Activated T-helper 17 cell treated with anti-CD3 and anti-CD28 coated beads, Interleukin-2, amount 50 U/mL, for 72 hours (primary cell): ENCODE results near the gene PCDH15. TPM values are rescaled to one million over a fixed set of nuclear protein-coding genes. Genes with fewer than 3 reads are reported as not detected.

Experiments used
- ATAC-seq: fragments of 150-1000 bp; cut with Tn5 transposase; replicated peaks from 2 replicates; pipeline ENCODE4 v1.10.0; 2021; ENCODE audit warnings: mild to moderate bottlenecking, moderate library complexity
- H3K27ac Mint-ChIP-seq: one replicate; pipeline ENCODE4 v1.8.0; 2022; ENCODE audit warnings: mixed read lengths
- H3K27me3 Mint-ChIP-seq: one replicate; pipeline ENCODE4 v1.8.0; 2022; ENCODE audit warnings: mixed read lengths
- H3K36me3 Mint-ChIP-seq: one replicate; pipeline ENCODE4 v1.8.0; 2022; ENCODE audit warnings: low read depth, mild to moderate bottlenecking, mixed read lengths
- H3K4me1 Mint-ChIP-seq: one replicate; pipeline ENCODE4 v1.8.0; 2022; ENCODE audit warnings: mixed read lengths
- H3K4me3 Mint-ChIP-seq: one replicate; pipeline ENCODE4 v1.8.0; 2022; ENCODE audit warnings: mild to moderate bottlenecking, mixed read lengths
- H3K9me3 Mint-ChIP-seq: one replicate; pipeline ENCODE4 v1.8.0; 2022; ENCODE audit warnings: mixed read lengths
- total RNA-seq, 2 donors: library from RNA; stranded (reverse); gene quantifications; one replicate each; pipeline ENCODE4 v1.2.3, GENCODE V29; 2022

Gene PCDH15
- total RNA-seq, 2 donors from 2014 or later, result not detected

DNA sequence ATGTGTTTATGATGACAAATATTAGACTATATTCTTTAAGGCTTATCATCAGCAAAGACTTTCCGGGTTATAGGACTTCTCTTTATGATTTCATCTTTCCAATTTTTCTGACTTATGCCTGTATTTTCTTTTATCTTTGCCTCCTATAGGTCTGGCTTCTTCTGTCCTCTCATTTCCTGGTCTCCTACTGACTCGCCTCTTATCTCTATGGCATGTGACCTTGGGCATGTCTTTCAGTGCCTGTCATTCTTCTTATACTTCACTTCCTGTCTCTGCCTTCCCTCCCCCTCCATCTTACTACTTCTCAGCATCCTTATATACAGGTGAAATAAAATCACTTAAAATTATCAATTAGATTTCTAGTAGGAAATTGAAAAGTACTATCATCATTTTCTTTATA, 42.2 kb downstream of the PCDH15 start:
- no peak for ATAC-seq
- no peak overlapping the region for H3K27ac Mint-ChIP-seq
- no peaks in the 10 kb centered on the region for H3K27me3 Mint-ChIP-seq
- H3K9me3 Mint-ChIP-seq, result peaks cover 4% of the 10 kb centered on the region
- H3K36me3 Mint-ChIP-seq, result no peaks in the 10 kb centered on the region
- H3K4me1 Mint-ChIP-seq, result no peaks in the 10 kb centered on the region
- H3K4me3 Mint-ChIP-seq, result no peak overlapping the region

DNA sequence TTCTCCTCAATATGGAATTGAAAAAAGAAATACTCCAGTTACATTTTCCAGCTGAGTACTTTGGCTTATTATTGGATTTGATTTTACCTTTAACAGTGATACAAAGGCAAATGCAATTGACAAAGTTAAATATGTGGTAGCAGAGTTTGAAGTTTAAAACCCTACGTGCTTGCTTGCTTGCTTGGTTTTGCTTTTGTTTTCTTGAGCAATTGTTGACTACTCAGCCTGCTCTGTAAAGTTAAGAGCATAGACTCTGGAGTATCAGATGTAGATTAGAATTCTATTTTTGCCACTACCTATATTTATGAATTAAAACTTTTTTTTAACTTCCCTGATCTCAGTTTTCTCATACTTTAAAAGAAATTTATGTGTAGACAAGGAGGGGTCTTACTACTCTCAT, 51.4 kb downstream of the PCDH15 start:
- no peak for ATAC-seq
- Mint-ChIP-seq H3K27me3 (no peaks in the 10 kb centered on the region), H3K36me3 (no peaks in the 10 kb centered on the region), H3K27ac (no peak overlapping the region), H3K4me1 (no peaks in the 10 kb centered on the region), H3K4me3 (no peak overlapping the region), H3K9me3 (peaks cover 8% of the 10 kb centered on the region)

DNA sequence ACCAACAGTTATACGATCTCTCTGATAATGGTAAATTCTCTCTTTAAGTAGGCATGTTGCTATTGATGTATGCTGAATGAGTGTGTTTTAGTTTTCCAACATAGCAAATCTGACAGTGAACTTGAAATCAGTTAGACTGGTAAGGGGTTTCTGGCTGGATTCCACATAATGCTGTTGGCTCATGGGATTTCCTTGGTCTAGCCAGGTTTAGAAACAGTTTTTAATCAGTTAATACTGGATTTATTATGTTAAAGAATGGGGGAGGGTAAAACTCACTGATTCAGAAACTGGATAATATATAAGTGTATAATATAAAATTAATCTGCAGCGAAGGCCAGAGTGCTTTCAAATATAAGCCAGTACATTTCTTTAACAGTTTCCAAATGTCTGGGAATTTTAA, 55.6 kb downstream of the PCDH15 start:
- no peak for ATAC-seq
- H3K36me3 Mint-ChIP-seq, result no peaks in the 10 kb centered on the region
- H3K27ac Mint-ChIP-seq, result no peak overlapping the region
- H3K4me3 Mint-ChIP-seq, result no peak overlapping the region
- H3K4me1 Mint-ChIP-seq, result no peaks in the 10 kb centered on the region
- H3K27me3 Mint-ChIP-seq, result no peaks in the 10 kb centered on the region
- H3K9me3 Mint-ChIP-seq, result no peaks in the 10 kb centered on the region

DNA sequence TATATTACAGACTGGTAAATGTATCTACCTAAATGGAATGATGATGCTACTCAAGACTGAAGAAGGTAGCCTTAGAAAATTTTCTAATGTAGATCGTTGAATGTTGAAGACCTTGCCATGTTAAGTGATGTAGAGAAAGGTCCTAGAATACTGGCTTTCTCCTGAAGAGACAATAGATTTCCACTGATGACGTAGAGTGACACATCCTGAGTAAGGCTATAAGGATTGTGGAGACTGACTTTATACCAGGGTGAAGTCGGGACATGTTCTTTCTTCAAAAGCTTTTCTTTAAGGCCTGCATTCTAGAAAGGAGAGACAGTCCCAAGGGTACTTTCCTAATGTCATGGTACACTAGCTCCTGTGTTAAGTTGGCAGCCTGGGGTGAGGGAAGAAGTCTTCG, 58.6 kb downstream of the PCDH15 start:
- H3K27me3 Mint-ChIP-seq, result no peaks in the 10 kb centered on the region
- no peak overlapping the region for H3K4me3 Mint-ChIP-seq
- H3K4me1 Mint-ChIP-seq, result no peaks in the 10 kb centered on the region
- H3K9me3 Mint-ChIP-seq, result peaks cover 16% of the 10 kb centered on the region
- no peak for ATAC-seq
- H3K36me3 Mint-ChIP-seq, result no peaks in the 10 kb centered on the region
- H3K27ac Mint-ChIP-seq, result no peak overlapping the region

DNA sequence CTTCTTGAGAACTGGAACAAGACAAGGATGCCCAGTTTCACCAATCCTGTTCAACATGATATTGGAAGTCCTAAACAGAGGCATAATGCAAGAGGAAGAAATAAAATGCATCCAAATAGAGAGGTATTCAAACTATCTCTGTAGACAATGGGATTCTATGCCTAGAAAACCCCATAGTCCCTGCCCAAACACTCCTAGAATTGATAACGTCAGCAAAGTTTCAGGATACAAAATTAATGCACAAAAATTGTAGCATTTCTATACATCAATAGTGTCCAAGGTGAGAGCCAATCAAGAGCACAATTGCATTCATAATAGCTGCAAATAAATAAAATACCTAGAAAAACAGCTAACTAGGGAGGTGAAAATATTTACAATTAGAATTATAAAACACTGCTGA, 72.5 kb downstream of the PCDH15 start:
- H3K27ac Mint-ChIP-seq, result no peak overlapping the region
- no peaks in the 10 kb centered on the region for H3K36me3 Mint-ChIP-seq
- no peaks in the 10 kb centered on the region for H3K4me1 Mint-ChIP-seq
- no peak for ATAC-seq
- H3K27me3 Mint-ChIP-seq, result no peaks in the 10 kb centered on the region
- peaks cover 4% of the 10 kb centered on the region for H3K9me3 Mint-ChIP-seq
- H3K4me3 Mint-ChIP-seq, result no peak overlapping the region

DNA sequence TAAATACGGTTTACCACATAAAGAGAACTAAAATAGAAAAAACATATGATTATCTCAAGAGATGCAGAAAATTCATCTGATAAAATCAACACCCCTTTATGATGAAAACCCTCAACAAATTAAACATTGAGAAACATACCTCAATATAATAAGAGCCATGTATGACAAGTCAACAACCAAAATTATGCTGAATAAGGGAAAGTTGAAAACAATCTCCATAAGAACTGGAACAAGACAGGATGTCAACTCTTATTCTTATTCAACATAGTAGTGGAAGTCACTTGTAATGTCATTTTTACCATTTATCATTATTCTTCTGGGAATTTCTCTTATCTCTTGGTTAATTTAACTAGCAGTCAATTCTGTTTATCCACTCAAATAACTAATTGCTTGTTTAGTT, 79.0 kb downstream of the PCDH15 start:
- Mint-ChIP-seq H3K4me1 (no peaks in the 10 kb centered on the region), H3K36me3 (no peaks in the 10 kb centered on the region), H3K4me3 (no peak overlapping the region), H3K9me3 (peaks cover 15% of the 10 kb centered on the region), H3K27ac (no peak overlapping the region), H3K27me3 (no peaks in the 10 kb centered on the region)
- no peak for ATAC-seq

DNA sequence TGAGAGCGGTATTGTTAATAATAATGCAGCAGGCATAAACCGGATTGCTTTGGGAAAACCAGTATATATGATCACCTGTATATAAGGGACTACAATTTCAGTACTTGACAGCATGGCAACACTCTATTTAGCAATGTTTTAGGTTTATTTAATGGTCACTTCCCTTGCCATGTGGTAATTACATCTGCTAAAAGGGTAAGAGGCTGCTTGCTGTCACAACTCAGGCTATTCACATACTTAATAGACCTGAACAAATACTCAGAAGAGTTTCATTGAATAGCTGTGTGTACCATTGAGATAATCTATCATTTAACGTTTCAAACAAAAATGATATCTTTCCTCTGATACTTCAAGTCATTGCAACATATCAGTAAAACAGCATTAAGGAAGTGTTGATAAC, 90.1 kb downstream of the PCDH15 start:
- Mint-ChIP-seq H3K9me3 (peaks cover 10% of the 10 kb centered on the region), H3K27ac (no peak overlapping the region), H3K27me3 (no peaks in the 10 kb centered on the region), H3K4me1 (no peaks in the 10 kb centered on the region), H3K36me3 (no peaks in the 10 kb centered on the region), H3K4me3 (no peak overlapping the region)
- ATAC-seq, result no peak

DNA sequence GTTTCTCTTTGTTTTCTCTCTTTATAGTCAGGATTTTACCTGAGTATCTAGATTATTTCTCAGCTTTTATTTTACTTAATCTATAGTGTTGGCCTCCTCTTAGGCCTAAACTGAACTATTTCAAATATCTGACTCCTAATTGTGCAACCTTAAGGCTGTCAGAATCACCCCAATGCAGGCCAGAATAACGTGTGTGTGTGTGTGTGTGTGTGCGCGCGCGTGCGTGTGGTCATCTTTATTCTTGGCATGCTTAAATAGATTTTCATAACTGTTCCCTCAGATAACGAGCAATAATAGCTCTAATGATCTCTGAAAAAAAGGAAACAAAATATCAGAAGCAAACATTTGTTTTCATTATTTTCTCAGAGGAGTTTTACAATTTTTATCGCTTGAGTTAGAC, 92.4 kb downstream of the PCDH15 start:
- Mint-ChIP-seq H3K27me3 (no peaks in the 10 kb centered on the region), H3K27ac (no peak overlapping the region), H3K4me1 (no peaks in the 10 kb centered on the region), H3K4me3 (no peak overlapping the region), H3K9me3 (peaks cover 10% of the 10 kb centered on the region), H3K36me3 (no peaks in the 10 kb centered on the region)
- ATAC-seq, result no peak

DNA sequence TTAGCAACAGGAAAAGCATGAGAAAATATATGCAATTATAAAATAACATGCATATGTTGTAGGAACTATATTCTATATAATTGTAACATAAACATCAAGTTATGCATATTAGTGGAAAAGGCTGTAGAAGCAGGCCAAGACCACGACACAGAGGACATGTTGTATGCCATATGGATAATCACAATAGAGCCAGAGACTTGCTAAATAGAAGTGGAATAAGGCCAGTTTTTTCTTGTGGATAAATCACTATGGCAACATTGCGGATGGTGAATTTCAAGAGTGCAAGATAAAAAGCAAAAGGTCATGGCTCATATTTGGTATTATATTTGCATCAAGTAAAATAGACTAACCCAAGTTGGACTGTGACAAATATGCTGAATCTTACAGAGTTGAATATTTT, 93.0 kb downstream of the PCDH15 start:
- Mint-ChIP-seq H3K4me3 (no peak overlapping the region), H3K27ac (no peak overlapping the region), H3K4me1 (no peaks in the 10 kb centered on the region), H3K36me3 (no peaks in the 10 kb centered on the region), H3K27me3 (no peaks in the 10 kb centered on the region), H3K9me3 (peaks cover 15% of the 10 kb centered on the region)
- no peak for ATAC-seq

DNA sequence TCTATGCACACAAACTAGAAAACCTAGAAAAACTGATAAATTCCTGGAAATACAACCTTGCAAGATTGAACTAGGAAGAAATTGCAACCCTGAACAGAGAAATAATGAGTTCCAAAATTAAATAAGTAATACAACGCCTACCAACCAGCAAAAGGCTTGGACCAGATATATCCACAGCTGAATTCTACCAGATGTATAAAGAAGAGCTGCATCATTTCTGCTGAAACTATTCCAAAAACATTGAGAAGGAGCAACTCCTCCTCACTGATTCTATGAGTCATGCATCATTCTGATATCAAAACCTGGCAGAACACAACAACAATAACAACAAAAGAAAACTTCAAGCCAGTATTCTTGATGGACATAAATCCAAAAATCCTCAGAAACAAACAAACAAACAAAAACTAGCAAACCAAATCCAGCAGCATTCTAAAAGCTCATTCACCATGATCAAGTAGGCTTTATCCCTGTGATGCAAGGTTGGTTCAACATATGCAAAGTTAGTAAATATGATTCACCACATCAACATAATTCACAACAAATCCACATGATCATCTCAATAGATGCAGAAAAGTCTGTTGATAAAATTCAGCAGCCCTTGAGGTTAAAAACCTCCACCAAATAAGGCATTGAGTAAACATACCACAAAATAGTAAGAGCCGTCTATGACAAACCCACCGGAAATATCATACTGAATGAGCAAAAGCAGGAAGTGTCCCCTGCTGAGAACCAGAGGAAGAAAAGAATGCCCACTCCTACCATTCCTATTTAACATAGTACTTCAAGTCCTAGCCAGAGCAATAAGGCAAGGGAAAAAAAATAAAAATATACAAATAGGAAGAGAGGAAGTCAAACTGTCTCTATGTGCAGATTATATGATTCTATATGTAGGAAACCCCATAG, 98.2 kb downstream of the PCDH15 start:
- H3K27ac Mint-ChIP-seq, result no peak overlapping the region
- no peaks in the 10 kb centered on the region for H3K36me3 Mint-ChIP-seq
- no peaks in the 10 kb centered on the region for H3K4me1 Mint-ChIP-seq
- H3K4me3 Mint-ChIP-seq, result no peak overlapping the region
- no peak for ATAC-seq
- peaks cover 41% of the 10 kb centered on the region for H3K9me3 Mint-ChIP-seq
- H3K27me3 Mint-ChIP-seq, result no peaks in the 10 kb centered on the region

DNA sequence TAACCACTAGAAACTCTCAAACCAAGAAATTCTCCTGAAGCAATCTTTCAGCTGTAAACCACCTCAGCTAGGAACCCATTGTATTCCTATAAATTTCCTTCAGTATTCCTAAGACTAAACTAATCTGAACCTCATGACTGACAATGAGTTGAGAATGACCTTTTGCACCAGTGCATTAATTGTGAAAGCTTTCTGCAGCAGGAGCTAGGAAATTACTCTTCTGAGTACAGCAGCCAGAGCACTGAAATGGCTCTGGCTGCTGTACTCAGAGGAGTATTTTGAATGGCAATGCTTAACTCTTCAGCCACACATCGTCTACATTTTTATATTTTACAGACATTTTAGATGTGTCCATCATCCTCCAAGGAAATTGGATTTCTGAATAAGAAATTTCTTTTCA, 109.7 kb downstream of the PCDH15 start:
- Mint-ChIP-seq H3K27ac (no peak overlapping the region), H3K9me3 (peaks cover 10% of the 10 kb centered on the region), H3K36me3 (no peaks in the 10 kb centered on the region), H3K4me1 (no peaks in the 10 kb centered on the region), H3K4me3 (no peak overlapping the region), H3K27me3 (no peaks in the 10 kb centered on the region)
- no peak for ATAC-seq

DNA sequence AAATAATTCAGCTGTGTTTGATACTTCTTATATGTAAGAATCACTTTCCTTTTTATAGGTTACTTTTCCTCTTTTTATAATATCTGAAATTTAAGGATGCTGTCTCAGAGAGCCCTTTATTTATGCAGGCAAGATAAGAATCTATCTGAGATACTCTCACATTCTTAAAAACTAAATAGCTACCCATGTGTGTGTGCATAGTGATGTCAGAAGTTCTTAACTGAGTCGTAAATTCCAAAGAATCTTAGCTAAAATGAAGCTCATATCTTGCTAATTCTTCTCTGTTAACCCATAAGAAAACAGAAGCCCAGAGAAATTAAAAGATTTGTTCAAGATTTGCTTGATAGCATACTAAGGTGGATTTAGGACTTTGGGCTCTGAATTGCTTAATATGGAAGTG, 118.5 kb downstream of the PCDH15 start:
- no peak overlapping the region for H3K27ac Mint-ChIP-seq
- peaks cover 14% of the 10 kb centered on the region for H3K9me3 Mint-ChIP-seq
- no peaks in the 10 kb centered on the region for H3K36me3 Mint-ChIP-seq
- H3K4me3 Mint-ChIP-seq, result no peak overlapping the region
- ATAC-seq, result no peak
- H3K27me3 Mint-ChIP-seq, result no peaks in the 10 kb centered on the region
- no peaks in the 10 kb centered on the region for H3K4me1 Mint-ChIP-seq

DNA sequence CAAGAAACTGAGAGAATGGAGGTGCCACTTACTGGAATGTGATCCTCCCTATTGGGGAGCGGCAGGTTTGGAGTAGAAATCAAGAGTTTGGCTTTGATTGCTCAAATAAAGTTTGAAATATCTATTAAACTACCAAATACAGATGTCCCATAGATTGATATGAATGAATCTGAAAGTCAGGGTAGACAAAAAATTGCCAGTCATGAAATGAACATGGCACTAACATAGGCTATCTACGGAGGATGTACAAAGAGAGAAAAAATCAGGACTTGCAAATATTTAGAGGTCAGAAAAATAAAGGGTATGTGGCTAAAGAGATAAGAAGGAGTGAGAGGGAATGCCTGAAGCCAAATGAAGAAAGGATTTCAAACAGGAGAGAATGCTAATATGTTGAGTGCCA, 119.9 kb downstream of the PCDH15 start:
- no peak for ATAC-seq
- H3K4me1 Mint-ChIP-seq, result no peaks in the 10 kb centered on the region
- no peak overlapping the region for H3K27ac Mint-ChIP-seq
- H3K36me3 Mint-ChIP-seq, result no peaks in the 10 kb centered on the region
- H3K27me3 Mint-ChIP-seq, result no peaks in the 10 kb centered on the region
- H3K9me3 Mint-ChIP-seq, result peaks cover 13% of the 10 kb centered on the region
- no peak overlapping the region for H3K4me3 Mint-ChIP-seq

DNA sequence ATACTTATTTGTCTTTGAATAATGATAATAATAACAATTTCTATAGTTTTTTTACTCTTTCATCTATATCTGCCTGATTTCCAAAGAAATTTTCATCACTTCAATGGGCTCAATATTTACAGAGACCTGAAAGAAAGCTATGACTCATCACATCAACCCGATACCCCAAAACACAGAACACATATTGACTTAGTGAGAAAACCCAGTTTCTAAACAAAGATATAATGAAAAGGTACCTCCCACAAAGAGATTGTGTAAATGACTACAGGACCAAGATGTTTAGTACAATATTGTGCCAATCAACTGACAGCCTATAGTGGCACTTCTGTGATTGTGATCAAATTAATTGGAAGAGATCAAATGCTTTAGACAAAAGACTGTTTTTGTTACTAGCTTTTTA, 133.9 kb downstream of the PCDH15 start:
- no peaks in the 10 kb centered on the region for H3K27me3 Mint-ChIP-seq
- no peak for ATAC-seq
- no peaks in the 10 kb centered on the region for H3K36me3 Mint-ChIP-seq
- no peaks in the 10 kb centered on the region for H3K4me1 Mint-ChIP-seq
- no peak overlapping the region for H3K4me3 Mint-ChIP-seq
- H3K9me3 Mint-ChIP-seq, result peaks cover 7% of the 10 kb centered on the region
- H3K27ac Mint-ChIP-seq, result no peak overlapping the region

DNA sequence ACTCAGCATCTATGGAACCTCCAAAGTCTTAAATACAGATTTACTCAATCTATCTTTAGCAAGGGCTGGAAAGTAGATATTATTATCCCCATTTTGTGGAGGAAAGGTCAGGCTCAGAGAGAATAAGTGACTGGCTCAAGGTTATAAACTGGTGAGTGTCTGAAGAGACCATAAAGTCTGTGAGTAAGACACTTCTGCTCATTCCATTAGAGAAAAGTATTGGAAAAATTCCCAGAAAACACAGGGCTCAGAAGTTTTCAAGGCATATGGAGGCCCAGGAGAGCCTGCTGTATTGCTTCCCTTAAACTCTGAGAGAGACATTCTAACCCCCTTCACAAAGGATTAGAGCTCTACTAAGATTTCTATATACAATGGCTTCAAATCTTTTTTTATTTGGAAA, 134.8 kb downstream of the PCDH15 start:
- Mint-ChIP-seq H3K4me3 (no peak overlapping the region), H3K27me3 (no peaks in the 10 kb centered on the region), H3K4me1 (no peaks in the 10 kb centered on the region), H3K9me3 (peaks cover 7% of the 10 kb centered on the region), H3K27ac (no peak overlapping the region), H3K36me3 (no peaks in the 10 kb centered on the region)
- ATAC-seq, result no peak

DNA sequence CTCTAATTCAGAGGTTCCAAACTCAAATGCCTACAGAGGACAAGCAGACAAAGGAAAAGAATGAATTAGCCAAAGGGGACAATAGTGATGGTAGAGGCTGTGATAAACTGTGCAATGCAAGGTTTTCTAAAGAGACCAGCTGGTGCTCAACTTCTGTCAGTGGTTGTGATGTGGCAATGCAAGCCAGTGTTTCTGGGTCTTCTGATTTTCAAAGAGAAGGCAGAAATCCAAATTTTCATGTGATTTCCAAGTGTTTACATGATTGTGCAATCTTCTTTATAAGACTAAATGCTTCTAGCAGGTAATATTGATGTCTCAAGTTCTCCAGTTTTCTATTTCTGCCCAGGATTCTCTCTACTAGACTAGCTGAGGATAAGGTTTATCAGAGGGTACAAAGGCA, 135.9 kb downstream of the PCDH15 start:
- no peak for ATAC-seq
- Mint-ChIP-seq H3K4me3 (no peak overlapping the region), H3K9me3 (peaks cover 7% of the 10 kb centered on the region), H3K27me3 (no peaks in the 10 kb centered on the region), H3K27ac (no peak overlapping the region), H3K4me1 (no peaks in the 10 kb centered on the region), H3K36me3 (no peaks in the 10 kb centered on the region)
